DOHH2 (cell line): ENCODE data around the gene SMARCC2.

Experiments used
- CTCF ChIP-seq: fragments of 200-600 bp; sonication (generic); IDR thresholded peaks from one replicate; pipeline ENCODE4 v1.5.1; 2014; ENCODE audit warnings: antibody characterized with exemption, mild to moderate bottlenecking, low read depth, low read length; ENCODE audit not compliant: poor library complexity, severe bottlenecking
- EZH2phosphoT487 ChIP-seq: fragments of 200-600 bp; sonication (generic); IDR thresholded peaks from 2 replicates; pipeline ENCODE4 v1.6.1; 2017; ENCODE audit warnings: borderline replicate concordance, mild to moderate bottlenecking, antibody characterized with exemption, low read length, moderate library complexity, mixed read lengths

GRCh38 chr12:56155256-56155845 lies 33.9 kb downstream of the SMARCC2 start:
- TF ChIP-seq CTCF (no peak), EZH2phosphoT487 (no peak)
